Small intestine (tissue), 7 donors: ENCODE results near the gene SKAP1. TPM values are rescaled to one million over a fixed set of nuclear protein-coding genes. Genes with fewer than 3 reads are reported as not detected.

Source experiments
- DNase-seq, 2 donors: peaks; one replicate each; pipeline versions ENCODE4 v3.0.0 to v3.0.0-alpha.2; 2013
- FAIRE-seq: peaks from 2 replicates; lab custom pipeline; 2012; peaks lifted over from hg19 to GRCh38; lab: Jason Lieb, UNC
- H3K27ac ChIP-seq, 3 donors: one replicate each; pipeline ENCODE4 v1.5.1; 2013; ENCODE audit warnings: low read length in 2 of 3, mild to moderate bottlenecking in 2 of 3, control low read depth in 1 of 3, inconsistent platforms in 1 of 3, low read depth in 1 of 3, moderate library complexity in 1 of 3
- H3K27me3 ChIP-seq, 3 donors: one replicate each; pipeline ENCODE4 v1.6.1; 2013; ENCODE audit warnings: low read length in 3 of 3, inconsistent platforms in 1 of 3; ENCODE audit not compliant: control insufficient read depth in 3 of 3, insufficient read depth in 3 of 3
- H3K36me3 ChIP-seq, 3 donors: one replicate each; pipeline ENCODE4 v1.6.1; 2013; ENCODE audit warnings: low read length in 3 of 3, inconsistent platforms in 1 of 3, low read depth in 1 of 3, mild to moderate bottlenecking in 1 of 3, moderate library complexity in 1 of 3; ENCODE audit not compliant: control insufficient read depth in 3 of 3, insufficient read depth in 2 of 3
- H3K4me1 ChIP-seq, 3 donors: one replicate each; pipeline ENCODE4 v1.6.1; 2013; ENCODE audit warnings: low read length in 2 of 3, inconsistent platforms in 1 of 3, low read depth in 1 of 3, mild to moderate bottlenecking in 1 of 3, moderate library complexity in 1 of 3; ENCODE audit not compliant: control insufficient read depth in 3 of 3, insufficient read depth in 2 of 3
- H3K4me3 ChIP-seq, 3 donors: one replicate each; pipeline ENCODE4 v1.5.1; 2013; ENCODE audit warnings: low read length in 3 of 3, control low read depth in 1 of 3, inconsistent platforms in 1 of 3, low read depth in 1 of 3, mild to moderate bottlenecking in 1 of 3, moderate library complexity in 1 of 3
- H3K9me3 ChIP-seq, 2 donors: one replicate each; pipeline ENCODE4 v1.6.1; 2013; ENCODE audit warnings: low read depth in 1 of 2, low read length in 1 of 2; ENCODE audit not compliant: control insufficient read depth in 2 of 2, insufficient read depth in 1 of 2
- WGBS, 3 donors: extraction: QIAGEN DNeasy Blood & Tissue Kit; methylation state at CpG; one replicate each; pipeline ENCODE4 v1.1.7; 2013; 5-methylcytosine and 5-hydroxymethylcytosine counted together
- polyA plus RNA-seq, 4 donors: library from polyadenylated mRNA; stranded (reverse) in 3 of 4; unstranded in 1 of 4; fragments of 200-250 nt in 3 of 4; fragments of 120-200 nt in 1 of 4; gene quantifications; one replicate each; pipeline versions ENCODE4 v1.2.1 to v1.2.3, GENCODE V29; 2013
- donor health status: healthy with polysubstance abuse.
- donor health status: control.
- donor health status: control.
- donor health status: Bipolar disorder and iron deficiency.
- donor health status: healthy.

Gene SKAP1
- polyA plus RNA-seq, 4 donors = 1.8 to 8.1 (median 2.1) TPM

- Histone ChIP-seq H3K27me3 (peaks cover 0 to 39% (median 5%) of the 10 kb centered on the region in 3 donors), H3K9me3 (no peaks in the 10 kb centered on the region), H3K27ac (no peak overlapping the region), H3K36me3 (no peaks in the 10 kb centered on the region), H3K4me1 (peaks cover 0 to 17% (median 0%) of the 10 kb centered on the region in 3 donors), H3K4me3 (no peak overlapping the region)
- DNase-seq (no peak), FAIRE-seq (no peak)
- 67 to 79% (median 76%) methylated on average over 4 of the region's 4 CpGs for WGBS, 3 donors
Measured at GRCh38 chr17:48149787-48150463, 280.1 kb downstream of the SKAP1 start.

DNA sequence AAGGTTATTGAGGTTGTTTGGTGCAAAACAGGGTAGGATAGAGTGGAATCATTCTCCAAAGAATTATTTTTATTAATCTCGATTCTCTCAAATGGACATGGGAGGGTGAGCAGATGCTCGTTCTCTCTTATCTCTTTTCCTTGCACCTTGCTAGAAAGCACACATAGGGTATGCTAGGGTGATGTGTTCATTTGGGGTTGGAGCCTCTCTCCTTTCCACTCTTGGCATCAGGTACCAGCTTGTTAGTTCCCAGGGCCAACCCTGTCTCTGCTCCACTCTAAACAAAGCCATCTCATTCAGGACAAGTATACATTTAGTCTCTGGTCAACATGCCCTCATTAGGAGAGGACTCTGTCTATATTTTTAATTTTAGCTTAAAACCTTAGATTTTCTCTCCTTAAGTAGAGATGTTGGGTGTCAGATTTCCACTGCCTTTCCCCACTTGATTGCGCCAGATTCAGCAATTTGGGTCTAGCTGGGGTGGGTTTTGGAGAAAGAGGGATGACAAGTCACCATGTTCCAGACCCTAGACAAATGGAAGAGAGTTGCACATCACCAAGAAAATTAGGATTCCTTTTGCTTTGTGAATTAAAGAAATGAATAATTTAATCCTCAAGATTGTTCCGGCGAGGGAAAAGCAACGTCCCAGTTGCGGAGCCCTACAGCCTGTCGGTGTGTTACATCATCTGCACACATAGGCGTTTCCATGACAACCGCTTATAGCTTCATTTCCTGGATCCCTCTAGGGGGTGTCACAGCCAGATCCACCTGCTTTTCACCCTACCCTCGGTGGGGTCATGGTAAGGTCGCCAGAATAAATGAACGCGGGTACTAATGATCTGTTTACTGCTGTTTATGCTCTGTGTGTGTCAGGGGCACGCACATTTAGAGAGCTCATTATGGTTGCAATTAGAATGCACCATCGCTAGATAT is 280.9 kb downstream of the SKAP1 start:
- Histone ChIP-seq H3K27me3 (peaks cover 0 to 40% (median 5%) of the 10 kb centered on the region in 3 donors), H3K4me1 (peaks cover 0 to 11% (median 0%) of the 10 kb centered on the region in 3 donors), H3K27ac (no peak overlapping the region), H3K9me3 (no peaks in the 10 kb centered on the region), H3K36me3 (no peaks in the 10 kb centered on the region), H3K4me3 (no peak overlapping the region)
- FAIRE-seq (no peak), DNase-seq (peak in 1 of 2 donors; percentile 31)
- WGBS, 3 donors = 37 to 50% (median 47%) methylated on average over 16 of the region's 16 CpGs

GRCh38 chr17:48148029-48148770 is 281.8 kb downstream of the SKAP1 start:
- peaks cover 0 to 7% (median 0%) of the 10 kb centered on the region in 3 donors for H3K4me1 ChIP-seq
- H3K36me3 ChIP-seq = no peaks in the 10 kb centered on the region
- DNase-seq (no peak), FAIRE-seq (no peak)
- peaks cover 0 to 46% (median 5%) of the 10 kb centered on the region in 3 donors for H3K27me3 ChIP-seq
- no peak overlapping the region for H3K4me3 ChIP-seq
- no peak overlapping the region for H3K27ac ChIP-seq
- no peaks in the 10 kb centered on the region for H3K9me3 ChIP-seq
- WGBS, 3 donors = 71 to 81% (median 75%) methylated on average over 14 of the region's 14 CpGs

- no peaks in the 10 kb centered on the region for H3K9me3 ChIP-seq
- no peak overlapping the region for H3K27ac ChIP-seq
- 58 to 75% (median 67%) methylated on average over 3 of the region's 3 CpGs for WGBS, 3 donors
- no peak for DNase-seq
- no peak for FAIRE-seq
- H3K36me3 ChIP-seq = no peaks in the 10 kb centered on the region
- no peak overlapping the region for H3K4me3 ChIP-seq
- H3K27me3 ChIP-seq = peaks cover 0 to 33% (median 2%) of the 10 kb centered on the region in 3 donors
- peaks cover 0 to 5% (median 0%) of the 10 kb centered on the region in 3 donors for H3K4me1 ChIP-seq
Measured at GRCh38 chr17:48144976-48145798, 284.8 kb downstream of the SKAP1 start.

DNA sequence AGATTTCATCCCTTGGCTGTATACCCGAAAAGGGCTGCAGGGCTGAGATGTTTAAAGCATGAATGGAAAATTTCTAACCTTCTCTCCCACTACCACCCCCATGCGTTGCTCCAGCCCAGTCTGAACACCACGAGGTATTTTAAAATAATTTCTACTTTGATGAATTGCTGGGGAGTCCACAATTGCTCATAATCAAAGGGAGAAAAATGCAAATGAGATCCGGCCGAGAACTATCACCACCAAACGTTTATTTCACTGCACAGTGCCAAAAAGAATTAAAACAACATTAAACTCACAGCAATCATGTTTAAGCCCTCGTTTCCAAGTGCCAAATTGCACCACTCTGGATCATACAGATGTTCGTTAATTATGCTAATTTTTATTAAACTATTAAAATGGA is 285.8 kb downstream of the SKAP1 start:
- Histone ChIP-seq H3K27ac (no peak overlapping the region), H3K36me3 (no peaks in the 10 kb centered on the region), H3K9me3 (no peaks in the 10 kb centered on the region), H3K27me3 (peaks cover 0 to 27% (median 2%) of the 10 kb centered on the region in 3 donors), H3K4me1 (peaks cover 0 to 5% (median 0%) of the 10 kb centered on the region in 3 donors), H3K4me3 (no peak overlapping the region)
- FAIRE-seq = no peak
- no peak for DNase-seq
- WGBS, 3 donors = 60 to 65% (median 62%) methylated on average over 8 of the region's 8 CpGs

- H3K36me3 ChIP-seq = no peaks in the 10 kb centered on the region
- DNase-seq = no peak
- H3K4me1 ChIP-seq = peaks cover 0 to 5% (median 0%) of the 10 kb centered on the region in 3 donors
- no peaks in the 10 kb centered on the region for H3K9me3 ChIP-seq
- H3K27me3 ChIP-seq = peaks cover 0 to 22% (median 0%) of the 10 kb centered on the region in 3 donors
- WGBS, 3 donors = 39 to 54% (median 45%) methylated on average over 6 of the region's 6 CpGs
- FAIRE-seq = no peak
- H3K27ac ChIP-seq = no peak overlapping the region
- H3K4me3 ChIP-seq = no peak overlapping the region
Measured at GRCh38 chr17:48143629-48144028, 286.4 kb downstream of the SKAP1 start.

GRCh38 chr17:48139944-48140343 is 290.1 kb downstream of the SKAP1 start:
- 47 to 94% (median 82%) methylated on average over 2 of the region's 2 CpGs for WGBS, 3 donors
- no peaks in the 10 kb centered on the region for H3K36me3 ChIP-seq
- FAIRE-seq (no peak), DNase-seq (no peak)
- H3K27ac ChIP-seq = no peak overlapping the region
- no peak overlapping the region for H3K4me3 ChIP-seq
- no peaks in the 10 kb centered on the region for H3K9me3 ChIP-seq
- H3K4me1 ChIP-seq = no peaks in the 10 kb centered on the region
- peaks cover 0 to 11% (median 0%) of the 10 kb centered on the region in 3 donors for H3K27me3 ChIP-seq
